Measurements from ENCODE around the gene OVOL1.
"Not testable (repeated sequence)": the region's sequence is repeated elsewhere in the genome, so short reads cannot be mapped to it uniquely, and the experiment has no call there.

The OVOL1 gene

GRCh38 chr11:65764434-65764833, 22.4 kb upstream of the OVOL1 start:
- H3K9me3 ChIP-seq, result peaks cover 8% of the 10 kb centered on the region
- peaks cover 6% of the 10 kb centered on the region; the same call in 1 of the 2 replicates for H3K36me3 ChIP-seq
- TF ChIP-seq Cebpa-rat (IDR thresholded peaks at IDR 0.05), result no peak
- no peak overlapping the region for H3K4me2 ChIP-seq
- H3K4me1 ChIP-seq, result peaks cover 5% of the 10 kb centered on the region; the same call in 1 of the 2 replicates
- H4K20me1 ChIP-seq, result no peaks in the 10 kb centered on the region
- H3K27me3 ChIP-seq, result no peaks in the 10 kb centered on the region
- no peak overlapping the region for H3K9ac ChIP-seq
- no peak overlapping the region for H3K4me3 ChIP-seq
- no peak overlapping the region for H3K27ac ChIP-seq

GRCh38 chr11:65766535-65766934, 20.3 kb upstream of the OVOL1 start:
- no peak overlapping the region for H3K27ac ChIP-seq

GRCh38 chr11:65767406-65767805, 19.5 kb upstream of the OVOL1 start:
- Histone ChIP-seq H3K4me2 (no peak overlapping the region), H3K9ac (no peak overlapping the region), H3K36me3 (peaks cover 6% of the 10 kb centered on the region; the same call in 1 of the 2 replicates), H3K9me3 (peaks cover 8% of the 10 kb centered on the region), H4K20me1 (peaks cover 7% of the 10 kb centered on the region; the same call in 1 of the 2 replicates), H3K27me3 (no peaks in the 10 kb centered on the region), H3K4me1 (peaks cover 11% of the 10 kb centered on the region), H3K27ac (no peak overlapping the region), H3K4me3 (no peak overlapping the region)
- TF ChIP-seq Cebpa-rat (IDR thresholded peaks at IDR 0.05), result no peak

More at GRCh38 chr11:65766535-65766934, 20.3 kb upstream of the OVOL1 start:
- no peaks in the 10 kb centered on the region for H3K27me3 ChIP-seq
- H3K36me3 ChIP-seq, result peaks cover 6% of the 10 kb centered on the region; the same call in 1 of the 2 replicates
- peaks cover 8% of the 10 kb centered on the region for H3K9me3 ChIP-seq
- H3K4me3 ChIP-seq, result no peak overlapping the region
- TF ChIP-seq Cebpa-rat (IDR thresholded peaks at IDR 0.05), result no peak
- H3K4me2 ChIP-seq, result no peak overlapping the region
- no peaks in the 10 kb centered on the region for H4K20me1 ChIP-seq
- peaks cover 11% of the 10 kb centered on the region for H3K4me1 ChIP-seq
- H3K9ac ChIP-seq, result no peak overlapping the region

GRCh38 chr11:65767806-65768205, 19.1 kb upstream of the OVOL1 start:
- not testable (repeated sequence) for H3K36me3 ChIP-seq, H3K9me3 ChIP-seq, H3K4me3 ChIP-seq, H3K9ac ChIP-seq, H3K27me3 ChIP-seq, H3K4me2 ChIP-seq, H3K27ac ChIP-seq
- Histone ChIP-seq H4K20me1 (peaks cover 11% of the 10 kb centered on the region; the same call in 1 of the 2 replicates), H3K4me1 (peaks cover 11% of the 10 kb centered on the region)

GRCh38 chr11:65770951-65771567, 15.8 kb upstream of the OVOL1 start:
- no peaks in the 10 kb centered on the region for H3K9me3 ChIP-seq
- TF ChIP-seq Cebpa-rat (IDR thresholded peaks at IDR 0.05), result no peak
- H3K4me3 ChIP-seq, result no peak overlapping the region
- H4K20me1 ChIP-seq, result peaks cover 34% of the 10 kb centered on the region
- H3K9ac ChIP-seq, result no peak overlapping the region
- H3K36me3 ChIP-seq, result peaks cover 12% of the 10 kb centered on the region; the same call in 1 of the 2 replicates
- no peak overlapping the region for H3K27ac ChIP-seq
- H3K27me3 ChIP-seq, result no peaks in the 10 kb centered on the region
- H3K4me2 ChIP-seq, result no peak overlapping the region
- peaks cover 30% of the 10 kb centered on the region for H3K4me1 ChIP-seq

- TF ChIP-seq Cebpa-rat (IDR thresholded peaks at IDR 0.05), result no peak
- Histone ChIP-seq H3K4me2 (no peak overlapping the region), H3K4me3 (no peak overlapping the region), H3K9me3 (no peaks in the 10 kb centered on the region), H3K9ac (no peak overlapping the region), H4K20me1 (peaks cover 40% of the 10 kb centered on the region), H3K4me1 (peaks cover 35% of the 10 kb centered on the region), H3K27ac (no peak overlapping the region), H3K36me3 (peaks cover 14% of the 10 kb centered on the region), H3K27me3 (no peaks in the 10 kb centered on the region)
Observed at GRCh38 chr11:65771589-65772112, 15.2 kb upstream of the OVOL1 start.

GRCh38 chr11:65773784-65774411, 13.0 kb upstream of the OVOL1 start:
- peaks cover 53% of the 10 kb centered on the region for H3K4me1 ChIP-seq
- no peaks in the 10 kb centered on the region for H3K9me3 ChIP-seq
- H4K20me1 ChIP-seq, result peaks cover 62% of the 10 kb centered on the region
- H3K4me2 ChIP-seq, result no peak overlapping the region
- H3K4me3 ChIP-seq, result no peak overlapping the region
- peaks cover 37% of the 10 kb centered on the region for H3K36me3 ChIP-seq
- no peak overlapping the region for H3K27ac ChIP-seq
- no peaks in the 10 kb centered on the region for H3K27me3 ChIP-seq
- no peak overlapping the region for H3K9ac ChIP-seq
- TF ChIP-seq Cebpa-rat (IDR thresholded peaks at IDR 0.05), result no peak

GRCh38 chr11:65774525-65775306, 12.1 kb upstream of the OVOL1 start:
- no peak for TF ChIP-seq Cebpa-rat (IDR thresholded peaks at IDR 0.05)
- H4K20me1 ChIP-seq, result peaks cover 70% of the 10 kb centered on the region
- no peak overlapping the region for H3K4me2 ChIP-seq
- H3K36me3 ChIP-seq, result peaks cover 42% of the 10 kb centered on the region
- no peaks in the 10 kb centered on the region for H3K9me3 ChIP-seq
- H3K9ac ChIP-seq, result no peak overlapping the region
- no peaks in the 10 kb centered on the region for H3K27me3 ChIP-seq
- no peak overlapping the region for H3K27ac ChIP-seq
- H3K4me3 ChIP-seq, result no peak overlapping the region
- H3K4me1 ChIP-seq, result peaks cover 62% of the 10 kb centered on the region

- H3K9ac ChIP-seq, result peak overlapping the region; percentile 51
- peak; percentile 75 for TF ChIP-seq Cebpa-rat (IDR thresholded peaks at IDR 0.05)
- H3K4me2 ChIP-seq, result peak overlapping the region; percentile 89
- peak overlapping the region; percentile 59 for H3K27ac ChIP-seq
- no peaks in the 10 kb centered on the region for H3K9me3 ChIP-seq
- peaks cover 73% of the 10 kb centered on the region for H4K20me1 ChIP-seq
- H3K27me3 ChIP-seq, result no peaks in the 10 kb centered on the region
- H3K4me3 ChIP-seq, result no peak overlapping the region
- H3K4me1 ChIP-seq, result peaks cover 58% of the 10 kb centered on the region
- peaks cover 42% of the 10 kb centered on the region for H3K36me3 ChIP-seq
Observed at GRCh38 chr11:65776196-65776595, 10.7 kb upstream of the OVOL1 start.

Measured in BLaER1 (cell line).